GM19468 (cell line): Measurements from ENCODE around the gene NRTN.
"Not testable (repeated sequence)": the region's sequence is repeated elsewhere in the genome, so short reads cannot be mapped to it uniquely, and the experiment has no call there.

ENCODE experiments used
- ATAC-seq: cut with Tn5 transposase; IDR thresholded peaks from one replicate; pipeline ENCODE4 v1.9.1; 2021; ENCODE audit warnings: mild to moderate bottlenecking, moderate library complexity, moderate number of reproducible peaks; ENCODE audit not compliant: unreplicated experiment; ENCODE audit errors: extremely low read depth

Gene NRTN

GRCh38 chr19:5804516-5805461 lies at the start of gene NRTN:
Gene NRTN, plus strand, starts transcription at chr19:5805067. Its CDS starts 19,099 bp downstream, at chr19:5824166.
- ATAC-seq: no peak

- no peak for ATAC-seq
Measured at GRCh38 chr19:5762608-5763217, 42.2 kb upstream of the NRTN start.

GRCh38 chr19:5765220-5765619 lies 39.6 kb upstream of the NRTN start:
- no peak for ATAC-seq

- ATAC-seq: no peak
Measured at GRCh38 chr19:5767949-5768348, 36.9 kb upstream of the NRTN start.

- no peak for ATAC-seq
Measured at GRCh38 chr19:5772416-5772815, 32.5 kb upstream of the NRTN start.

- no peak for ATAC-seq
Measured at GRCh38 chr19:5773276-5773675, 31.6 kb upstream of the NRTN start.

- ATAC-seq: no peak
Measured at GRCh38 chr19:5774921-5775320, 29.9 kb upstream of the NRTN start.

GRCh38 chr19:5775668-5776309 lies 29.1 kb upstream of the NRTN start:
- no peak for ATAC-seq

- ATAC-seq: no peak
Measured at GRCh38 chr19:5778402-5778801, 26.5 kb upstream of the NRTN start.

- ATAC-seq: not testable (repeated sequence)
Measured at GRCh38 chr19:5780916-5781315, 24.0 kb upstream of the NRTN start.

GRCh38 chr19:5782322-5782721 lies 22.5 kb upstream of the NRTN start:
- no peak for ATAC-seq

GRCh38 chr19:5782945-5783919 lies 21.6 kb upstream of the NRTN start:
- no peak for ATAC-seq

GRCh38 chr19:5784581-5785147 lies 20.2 kb upstream of the NRTN start, which contains the start of gene PRR22:
Gene PRR22, minus strand, starts transcription at chr19:5784746. Its CDS starts 86 bp downstream, at chr19:5784660.
- ATAC-seq: no peak

GRCh38 chr19:5785423-5785822 lies 19.4 kb upstream of the NRTN start:
- ATAC-seq: no peak

- no peak for ATAC-seq
Measured at GRCh38 chr19:5786593-5787408, 18.1 kb upstream of the NRTN start.

- ATAC-seq: no peak
Measured at GRCh38 chr19:5787409-5788182, 17.3 kb upstream of the NRTN start.

GRCh38 chr19:5788422-5788821 lies 16.4 kb upstream of the NRTN start:
- no peak for ATAC-seq

- no peak for ATAC-seq
Measured at GRCh38 chr19:5789351-5789761, 15.5 kb upstream of the NRTN start.
